Measurements from ENCODE around the gene ISCU.
"Not testable (repeated sequence)": the region's sequence is repeated elsewhere in the genome, so short reads cannot be mapped to it uniquely, and the experiment has no call there.

Gene ISCU

DNA sequence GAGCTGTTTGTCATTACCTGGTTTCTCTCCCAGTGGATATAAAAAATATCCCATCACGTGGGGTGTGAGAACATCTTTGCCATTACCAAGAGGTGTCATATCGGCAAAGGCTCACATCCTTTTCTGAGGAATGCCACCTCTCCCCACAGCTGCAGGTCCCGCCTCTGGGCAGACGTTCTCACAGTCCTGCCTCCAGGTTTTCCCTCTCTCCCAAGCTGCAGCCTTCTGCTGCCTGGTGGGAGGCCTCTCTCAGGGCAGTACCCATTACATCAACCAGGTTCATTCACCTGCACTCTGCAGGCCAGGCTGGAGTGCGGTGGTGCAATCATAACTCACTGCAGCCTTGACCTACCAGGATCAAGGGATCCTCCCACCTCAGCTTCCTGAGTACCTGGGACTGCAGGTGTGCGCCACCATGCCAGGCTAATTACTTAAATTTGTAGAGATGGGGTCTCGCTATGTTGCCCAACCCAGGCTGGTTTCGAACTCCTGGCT is 50.4 kb downstream of the ISCU start:
- H3K4me3 Mint-ChIP-seq: no peak overlapping the region
- intact Hi-C loops (cut with micrococcal nuclease): loop anchor here (1.0 to 10.0 kb wide), 2 partner anchors 190 to 482 kb away; partner anchors contain the start of genes ALKBH2 and UNG
- peaks cover 10% of the 10 kb centered on the region for H3K9me3 Mint-ChIP-seq
- H3K4me1 Mint-ChIP-seq (ENCODE audit: low read depth): peaks cover 43% of the 10 kb centered on the region
- H3K27me3 Mint-ChIP-seq: peaks cover 20% of the 10 kb centered on the region
- H3K27ac Mint-ChIP-seq: peak overlapping the region; percentile 57
- peaks cover 20% of the 10 kb centered on the region for H3K36me3 Mint-ChIP-seq (ENCODE audit: low read depth)

DNA sequence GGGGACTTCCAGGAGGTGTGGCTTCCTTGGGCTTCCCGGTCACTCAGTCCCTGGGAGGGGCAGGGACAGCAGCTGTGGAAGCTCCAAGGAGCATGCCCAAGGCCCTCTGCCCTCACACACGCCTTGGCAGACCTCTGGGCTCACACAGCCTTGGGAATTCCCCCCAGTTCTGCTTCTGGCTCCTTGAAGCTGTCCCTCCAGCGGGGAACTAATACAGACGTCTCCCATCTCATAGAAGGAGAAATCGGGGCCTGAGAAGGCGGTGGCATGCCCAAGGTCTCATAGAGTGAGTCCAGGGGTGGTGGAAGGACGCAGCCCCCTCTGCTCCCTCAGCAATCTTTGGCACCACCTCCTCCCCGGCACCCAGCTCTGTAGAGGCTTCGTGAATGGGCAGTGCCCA is 51.2 kb downstream of the ISCU start:
- Mint-ChIP-seq H3K36me3 (ENCODE audit: low read depth) (peaks cover 20% of the 10 kb centered on the region), H3K9me3 (peaks cover 10% of the 10 kb centered on the region), H3K4me1 (ENCODE audit: low read depth) (peaks cover 50% of the 10 kb centered on the region), H3K4me3 (no peak overlapping the region), H3K27me3 (peaks cover 18% of the 10 kb centered on the region), H3K27ac (peak overlapping the region; percentile 57)
- intact Hi-C loops (cut with micrococcal nuclease): loop anchor here (10.0 kb wide), 1 partner anchor 481 kb away; the partner anchor contains the start of genes ALKBH2 and UNG

- Mint-ChIP-seq H3K27ac (peak overlapping the region; percentile 57), H3K9me3 (peaks cover 10% of the 10 kb centered on the region), H3K27me3 (peaks cover 15% of the 10 kb centered on the region), H3K4me3 (no peak overlapping the region), H3K36me3 (ENCODE audit: low read depth) (peaks cover 20% of the 10 kb centered on the region), H3K4me1 (ENCODE audit: low read depth) (peaks cover 54% of the 10 kb centered on the region)
- intact Hi-C loops (cut with micrococcal nuclease): loop anchor here (10.0 kb wide), 1 partner anchor 481 kb away; the partner anchor contains the start of genes ALKBH2 and UNG
These were observed 51.6 kb downstream of the ISCU start for GRCh38 chr12:108614041-108614440.

DNA sequence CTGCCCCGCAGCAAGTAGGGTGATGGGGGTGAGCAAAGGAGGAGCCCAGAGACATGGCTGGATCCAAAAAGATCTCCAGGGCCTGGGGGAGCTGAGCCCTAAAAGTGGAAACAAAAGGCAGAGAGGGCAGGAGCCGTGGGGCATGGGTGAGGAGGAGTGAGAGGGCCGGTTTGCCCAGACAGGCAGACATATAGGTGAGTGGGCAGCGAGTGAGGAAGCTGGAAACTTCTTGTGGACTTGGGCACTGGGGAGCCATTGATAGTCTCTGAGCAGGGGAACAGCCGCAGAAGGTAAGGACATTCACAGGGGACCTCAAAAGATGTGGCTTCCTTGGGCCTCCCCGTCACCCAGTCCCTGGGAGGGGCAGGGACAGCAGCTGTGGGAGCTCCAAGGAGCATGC is 52.2 kb downstream of the ISCU start:
- Mint-ChIP-seq H3K27me3 (peaks cover 9% of the 10 kb centered on the region), H3K4me3 (no peak overlapping the region), H3K4me1 (ENCODE audit: low read depth) (peaks cover 59% of the 10 kb centered on the region), H3K9me3 (peaks cover 10% of the 10 kb centered on the region), H3K36me3 (ENCODE audit: low read depth) (peaks cover 25% of the 10 kb centered on the region), H3K27ac (peak overlapping the region; percentile 57)
- intact Hi-C loops (cut with micrococcal nuclease): loop anchor here (10.0 kb wide), 1 partner anchor 480 kb away; the partner anchor contains the start of genes ALKBH2 and UNG

DNA sequence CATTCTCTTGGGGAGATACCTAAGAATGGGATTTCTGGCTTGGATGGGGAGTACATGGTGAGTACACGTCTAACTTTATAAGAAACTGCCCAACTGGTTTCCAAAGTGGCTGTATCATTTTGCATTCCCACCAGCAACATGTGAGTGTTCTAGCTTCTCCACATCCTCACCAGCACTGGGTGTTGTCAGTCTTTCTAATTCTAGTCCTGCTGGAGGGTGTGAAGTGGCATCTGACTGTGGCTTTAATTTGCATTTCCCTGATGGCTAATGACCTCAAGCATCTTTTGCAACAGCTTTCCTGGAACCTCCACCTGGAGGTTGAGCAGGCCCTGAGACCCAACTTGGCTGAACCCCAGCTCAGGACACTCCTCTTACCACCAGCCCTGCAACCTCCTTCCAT is 53.5 kb downstream of the ISCU start:
- peaks cover 65% of the 10 kb centered on the region for H3K4me1 Mint-ChIP-seq (ENCODE audit: low read depth)
- H3K9me3 Mint-ChIP-seq: peaks cover 10% of the 10 kb centered on the region
- H3K27ac Mint-ChIP-seq: peak overlapping the region; percentile 3
- H3K36me3 Mint-ChIP-seq (ENCODE audit: low read depth): peaks cover 37% of the 10 kb centered on the region
- H3K27me3 Mint-ChIP-seq: no peaks in the 10 kb centered on the region
- H3K4me3 Mint-ChIP-seq: no peak overlapping the region
- intact Hi-C loops (cut with micrococcal nuclease): loop anchor here (10.0 kb wide), 1 partner anchor 479 kb away; the partner anchor contains the start of genes ALKBH2 and UNG

- H3K4me3 Mint-ChIP-seq: no peak overlapping the region
- peaks cover 70% of the 10 kb centered on the region for H3K4me1 Mint-ChIP-seq (ENCODE audit: low read depth)
- intact Hi-C loops (cut with micrococcal nuclease): loop anchor here (10.0 kb wide), 1 partner anchor 478 kb away; the partner anchor contains the start of genes ALKBH2 and UNG
- no peaks in the 10 kb centered on the region for H3K27me3 Mint-ChIP-seq
- peaks cover 42% of the 10 kb centered on the region for H3K36me3 Mint-ChIP-seq (ENCODE audit: low read depth)
- peaks cover 10% of the 10 kb centered on the region for H3K9me3 Mint-ChIP-seq
- peak overlapping the region; percentile 3 for H3K27ac Mint-ChIP-seq
These were observed 54.0 kb downstream of the ISCU start for GRCh38 chr12:108616359-108616758.

DNA sequence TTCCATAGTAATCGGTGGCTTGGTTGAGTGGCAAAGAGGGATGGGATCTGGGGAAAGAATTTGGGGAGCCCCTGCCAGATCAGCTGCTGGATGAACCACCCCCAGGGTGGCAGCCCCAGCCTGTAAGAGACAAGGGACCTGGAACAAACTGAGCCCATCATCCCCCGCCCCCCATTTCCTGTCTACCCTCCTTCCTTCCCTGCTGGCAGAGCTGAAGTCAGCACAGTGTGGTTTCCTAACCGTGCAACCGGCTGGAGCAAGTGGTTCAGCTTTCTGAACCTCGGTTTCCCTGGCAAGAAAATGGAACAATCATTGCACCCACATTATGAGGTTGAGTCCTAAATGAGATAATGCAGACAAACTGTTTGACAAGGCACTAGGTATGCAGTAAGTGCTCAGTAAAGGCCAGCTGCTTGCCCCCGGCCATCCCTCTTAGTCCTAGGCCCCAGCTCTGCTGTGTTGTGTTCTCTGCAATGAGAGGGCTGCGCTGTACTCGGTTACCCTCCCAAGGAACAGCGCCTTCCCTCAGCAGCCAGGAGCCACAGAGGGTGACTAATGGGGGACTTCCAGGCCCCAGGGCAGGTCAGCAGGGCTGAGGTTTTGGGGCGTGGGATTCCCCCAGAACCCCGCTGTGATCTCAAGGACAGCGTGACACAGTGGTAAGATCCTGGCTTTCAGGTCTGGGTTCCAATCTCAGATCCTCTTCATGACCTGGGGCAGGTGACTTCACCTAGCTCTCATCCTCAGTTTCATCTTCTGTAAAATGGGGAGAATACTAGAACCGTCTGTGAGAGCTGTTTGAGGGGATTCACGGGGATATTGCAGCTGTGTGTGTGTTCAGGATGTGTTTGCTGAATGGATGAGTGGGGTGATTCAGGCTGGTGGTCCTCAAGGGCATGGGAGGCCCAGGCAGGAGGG is 54.8 kb downstream of the ISCU start:
- Mint-ChIP-seq H3K4me3 (no peak overlapping the region), H3K9me3 (peaks cover 10% of the 10 kb centered on the region), H3K4me1 (ENCODE audit: low read depth) (peaks cover 78% of the 10 kb centered on the region), H3K27ac (peak overlapping the region; percentile 3), H3K27me3 (no peaks in the 10 kb centered on the region), H3K36me3 (ENCODE audit: low read depth) (peaks cover 50% of the 10 kb centered on the region)
- intact Hi-C loops (cut with micrococcal nuclease): loop anchor here (10.0 kb wide), 1 partner anchor 478 kb away; the partner anchor contains the start of genes ALKBH2 and UNG

- H3K36me3 Mint-ChIP-seq (ENCODE audit: low read depth): peaks cover 61% of the 10 kb centered on the region
- intact Hi-C loops (cut with micrococcal nuclease): loop anchor here (1.0 to 10.0 kb wide), 3 partner anchors 16 to 476 kb away; partner anchors contain the start of genes ALKBH2 and UNG
- no peak overlapping the region for H3K4me3 Mint-ChIP-seq
- H3K27ac Mint-ChIP-seq: peak overlapping the region; percentile 53
- H3K4me1 Mint-ChIP-seq (ENCODE audit: low read depth): peaks cover 83% of the 10 kb centered on the region
- no peaks in the 10 kb centered on the region for H3K27me3 Mint-ChIP-seq
- H3K9me3 Mint-ChIP-seq: peaks cover 10% of the 10 kb centered on the region
These were observed 55.9 kb downstream of the ISCU start for GRCh38 chr12:108618079-108618952.

DNA sequence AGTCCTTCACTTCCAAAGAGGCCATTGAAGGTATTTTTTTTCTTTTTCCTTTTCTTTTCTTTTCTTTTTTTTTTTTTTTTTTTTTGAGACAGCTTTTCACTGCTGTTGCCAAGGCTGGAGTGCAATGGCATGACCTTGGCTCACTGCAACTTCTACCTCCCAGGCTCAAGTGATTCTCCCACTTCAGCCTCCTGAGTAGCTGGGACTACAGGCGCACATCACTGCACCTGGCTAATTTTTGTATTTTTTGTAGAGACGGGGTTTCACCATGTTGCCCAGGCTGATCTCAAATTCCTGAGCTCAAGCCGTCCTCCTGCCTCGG is 56.5 kb downstream of the ISCU start:
- not testable (repeated sequence) for H3K27me3 Mint-ChIP-seq, H3K4me3 Mint-ChIP-seq
- H3K27ac Mint-ChIP-seq: peak overlapping the region; percentile 53
- intact Hi-C loops (cut with micrococcal nuclease): loop anchor here (1.0 to 10.0 kb wide), 3 partner anchors 16 to 476 kb away; partner anchors contain the start of genes ALKBH2 and UNG
- peaks cover 10% of the 10 kb centered on the region for H3K9me3 Mint-ChIP-seq
- peaks cover 83% of the 10 kb centered on the region for H3K4me1 Mint-ChIP-seq (ENCODE audit: low read depth)
- peaks cover 67% of the 10 kb centered on the region for H3K36me3 Mint-ChIP-seq (ENCODE audit: low read depth)

All from dendritic cell treated with granulocyte-macrophage colony-stimulating factor and Interleukin-4, amounts not matched to agents 40 ng/mL and 50 ng/mL, for 4 days (primary cell).